C4-2B (cell line): Measurements from ENCODE around the gene CD99L2.

Experiments
- CTCF ChIP-seq: fragments of 450-650 bp; conservative IDR thresholded peaks from 2 replicates; pipeline ENCODE4 v1.5.1; 2017; ENCODE audit warnings: mild to moderate bottlenecking
- ZFX ChIP-seq: fragments of 450-650 bp; IDR thresholded peaks from 2 replicates; pipeline ENCODE4 v1.6.1; 2017

- no peak for TF ChIP-seq CTCF
- TF ChIP-seq ZFX = no peak
These were observed 124.8 kb downstream of the CD99L2 start for GRCh38 chrX:150773634-150774033.
